Breast epithelium (tissue), 4 donors: Measurements from ENCODE around the gene BOLA1. TPM values are rescaled to one million over a fixed set of nuclear protein-coding genes. Genes with fewer than 3 reads are reported as not detected.

Experiments
- DNase-seq, 2 donors: peaks; one replicate each; pipeline ENCODE4 v3.0.0-alpha.2; 2019; ENCODE audit warnings: low spot score in 2 of 2
- H3K27ac ChIP-seq, 2 donors: fragments of 200-600 bp; sonication (generic) in 1 of 2; one replicate each; pipeline ENCODE4 v1.5.1; 2016 to 2019; ENCODE audit warnings: mild to moderate bottlenecking in 1 of 2
- H3K27me3 ChIP-seq, 2 donors: fragments of 200-600 bp; sonication (generic) in 1 of 2; one replicate each; pipeline versions ENCODE4 v1.5.1 to v1.6.0; 2017 to 2019; ENCODE audit warnings: control low read depth in 1 of 2, mild to moderate bottlenecking in 1 of 2
- H3K36me3 ChIP-seq: fragments of 200-600 bp; one replicate; pipeline ENCODE4 v1.5.1; 2019
- H3K4me1 ChIP-seq, 2 donors: fragments of 200-600 bp; sonication (generic); one replicate each; pipeline ENCODE4 v1.5.1; 2016 to 2019; ENCODE audit warnings: control low read depth in 1 of 2
- H3K4me3 ChIP-seq, 3 donors: fragments of 200-600 bp; sonication (generic); 1 replicate in 2 of 3; 2 replicates in 1 of 3; pipeline ENCODE4 v1.5.1; 2016 to 2019; ENCODE audit warnings: mild to moderate bottlenecking in 3 of 3, moderate library complexity in 2 of 3
- H3K9me3 ChIP-seq, 2 donors: fragments of 200-600 bp; sonication (generic) in 1 of 2; one replicate each; pipeline ENCODE4 v1.5.1; 2016 to 2019; ENCODE audit warnings: control low read depth in 1 of 2
- POLR2A ChIP-seq: fragments of 450-650 bp; IDR thresholded peaks from one replicate; pipeline ENCODE4 v1.6.1; 2016; ENCODE audit warnings: antibody characterized with exemption, mild to moderate bottlenecking, moderate library complexity
- POLR2AphosphoS5 ChIP-seq, 3 donors: sonication (generic); formaldehyde crosslinking; IDR thresholded peaks; one replicate each; pipeline ENCODE4 v1.6.1; 2017; ENCODE audit warnings: antibody characterized with exemption in 3 of 3
- intact Hi-C: fragments of 100-400 bp; cut with DNase I; formaldehyde crosslinking; loops from one replicate; pipeline ENCODE4 v1.15.1; 2023; ENCODE audit warnings: low total_unique reads
- total RNA-seq, 3 donors: library from RNA; depleted of rRNA; stranded (reverse); fragments of >200 nt; gene quantifications; one replicate each; pipeline ENCODE4 v1.1.0, GENCODE V29; 2016
- TF ChIP-seq, protein P1 (sequence below), 3 donors: fragments of 450-650 bp; IDR thresholded peaks; one replicate each; pipeline ENCODE4 v1.5.1; 2016 to 2017; ENCODE audit warnings: antibody characterized with exemption in 3 of 3, mild to moderate bottlenecking in 3 of 3, moderate library complexity in 3 of 3

BOLA1 gene
- total RNA-seq, 3 donors from 2014 or later: 29.5 to 34.0 (median 33.4) TPM

DNA sequence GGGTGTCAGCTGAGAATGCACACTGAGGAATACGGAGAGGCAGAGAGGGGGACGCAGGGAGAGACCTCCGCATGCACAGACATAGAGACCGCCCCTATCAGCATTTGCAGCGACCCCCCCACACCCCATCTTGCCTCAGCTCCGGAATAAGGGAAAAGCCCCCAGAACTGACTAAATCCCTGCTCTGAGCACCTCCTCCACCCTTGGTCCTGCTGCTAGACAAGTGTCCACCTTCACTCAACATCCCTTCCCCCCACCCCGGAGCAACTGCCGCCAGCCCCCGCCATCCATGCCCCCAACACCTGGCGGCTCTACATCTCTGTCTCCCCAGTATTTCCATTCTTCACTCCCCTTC, 17.5 kb downstream of the BOLA1 start:
- H3K27me3 ChIP-seq: no peaks in the 10 kb centered on the region
- no peaks in the 10 kb centered on the region for H3K9me3 ChIP-seq
- peak overlapping the region; percentile 44 to 75 (median 60) for H3K4me3 ChIP-seq
- intact Hi-C loops: no loop called here
- H3K36me3 ChIP-seq: no peaks in the 10 kb centered on the region
- no peaks in the 10 kb centered on the region for H3K4me1 ChIP-seq
- TF ChIP-seq, protein P1, sequence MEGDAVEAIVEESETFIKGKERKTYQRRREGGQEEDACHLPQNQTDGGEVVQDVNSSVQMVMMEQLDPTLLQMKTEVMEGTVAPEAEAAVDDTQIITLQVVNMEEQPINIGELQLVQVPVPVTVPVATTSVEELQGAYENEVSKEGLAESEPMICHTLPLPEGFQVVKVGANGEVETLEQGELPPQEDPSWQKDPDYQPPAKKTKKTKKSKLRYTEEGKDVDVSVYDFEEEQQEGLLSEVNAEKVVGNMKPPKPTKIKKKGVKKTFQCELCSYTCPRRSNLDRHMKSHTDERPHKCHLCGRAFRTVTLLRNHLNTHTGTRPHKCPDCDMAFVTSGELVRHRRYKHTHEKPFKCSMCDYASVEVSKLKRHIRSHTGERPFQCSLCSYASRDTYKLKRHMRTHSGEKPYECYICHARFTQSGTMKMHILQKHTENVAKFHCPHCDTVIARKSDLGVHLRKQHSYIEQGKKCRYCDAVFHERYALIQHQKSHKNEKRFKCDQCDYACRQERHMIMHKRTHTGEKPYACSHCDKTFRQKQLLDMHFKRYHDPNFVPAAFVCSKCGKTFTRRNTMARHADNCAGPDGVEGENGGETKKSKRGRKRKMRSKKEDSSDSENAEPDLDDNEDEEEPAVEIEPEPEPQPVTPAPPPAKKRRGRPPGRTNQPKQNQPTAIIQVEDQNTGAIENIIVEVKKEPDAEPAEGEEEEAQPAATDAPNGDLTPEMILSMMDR (IDR thresholded peaks at IDR 0.05): no peak
- TF ChIP-seq POLR2A: no peak
- TF ChIP-seq POLR2AphosphoS5 (IDR thresholded peaks at IDR 0.05): no peak
- DNase-seq: no peak
- H3K27ac ChIP-seq: peak overlapping the region in 1 of 2 donors; percentile 48

DNA sequence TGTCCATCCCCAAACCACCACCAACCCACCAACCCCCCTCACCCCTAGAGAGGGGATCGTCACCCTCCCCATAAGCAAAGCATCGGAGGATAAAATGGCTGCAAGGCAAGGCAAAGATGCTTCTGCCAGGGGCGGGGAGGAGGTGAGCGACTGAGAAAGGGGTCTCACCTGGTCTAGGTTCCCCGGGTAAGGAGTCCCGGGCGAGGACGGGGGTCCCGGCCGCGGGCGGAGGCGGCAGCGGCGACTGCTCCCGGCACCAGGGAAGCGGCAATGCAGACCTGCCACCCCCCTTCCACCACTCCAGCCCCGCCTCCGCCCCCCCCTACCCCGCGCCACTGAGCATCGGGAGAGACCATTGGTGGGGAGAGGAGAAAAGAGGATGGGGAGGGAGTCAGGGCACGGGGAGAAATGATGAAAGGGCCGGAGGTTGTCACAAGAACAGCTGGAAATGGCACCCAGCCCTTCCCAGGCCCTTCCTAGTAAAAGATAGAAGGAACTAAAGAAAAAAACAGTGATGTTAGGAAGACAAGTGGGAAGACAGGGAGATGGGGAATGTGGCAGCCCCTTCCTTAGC, 18.3 kb downstream of the BOLA1 start, which contains the start of gene SV2A:
SV2A (minus strand) TSS at position 274 of the 574 bp plus-strand sequence. CDS start 4,004 bp downstream, outside the sequence.
- Histone ChIP-seq H3K27me3 (no peaks in the 10 kb centered on the region), H3K27ac (peak within 1 kb of the TSS in 1 of 2 donors; percentile 48), H3K4me3 (peak within 1 kb of the TSS; percentile 44 to 75 (median 60)), H3K9me3 (no peaks in the 10 kb centered on the region), H3K36me3 (no peaks in the 10 kb centered on the region), H3K4me1 (no peaks in the 10 kb centered on the region)
- TF ChIP-seq, protein P1 (IDR thresholded peaks at IDR 0.05): no peak
- TF ChIP-seq POLR2AphosphoS5 (IDR thresholded peaks at IDR 0.05) (no peak), POLR2A (no peak)
- peak in 1 of 2 donors; percentile 38 for DNase-seq
- intact Hi-C loops: no loop called here

DNA sequence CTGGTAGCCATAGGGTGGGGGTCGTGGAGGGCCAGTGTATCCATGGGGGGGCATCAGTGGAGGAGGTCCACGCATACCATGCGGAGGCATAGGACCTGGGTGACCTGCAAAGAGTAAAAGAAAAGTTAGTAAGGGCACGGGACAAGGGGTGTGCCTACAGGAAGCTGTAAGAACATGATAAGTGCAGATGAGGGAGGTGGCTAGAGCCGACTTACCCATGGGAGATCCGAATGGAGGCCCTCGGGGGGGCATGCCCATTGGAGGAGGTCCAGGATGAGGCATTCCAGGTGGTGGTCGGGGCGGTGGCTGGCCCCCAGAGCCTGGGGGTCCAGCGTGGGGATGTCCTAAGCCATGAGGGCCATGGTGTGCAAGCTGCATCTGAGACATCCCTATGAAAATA, 24.3 kb downstream of the BOLA1 start:
- TF ChIP-seq POLR2A (no peak), POLR2AphosphoS5 (IDR thresholded peaks at IDR 0.05) (no peak)
- TF ChIP-seq, protein P1 (IDR thresholded peaks at IDR 0.05): no peak
- intact Hi-C loops: no loop called here
- H3K36me3 ChIP-seq: no peaks in the 10 kb centered on the region
- H3K9me3 ChIP-seq: no peaks in the 10 kb centered on the region
- H3K4me1 ChIP-seq: peaks cover 5 to 16% of the 10 kb centered on the region in 2 donors
- no peak for DNase-seq
- H3K27me3 ChIP-seq: no peaks in the 10 kb centered on the region
- no peak overlapping the region for H3K27ac ChIP-seq
- no peak overlapping the region for H3K4me3 ChIP-seq

DNA sequence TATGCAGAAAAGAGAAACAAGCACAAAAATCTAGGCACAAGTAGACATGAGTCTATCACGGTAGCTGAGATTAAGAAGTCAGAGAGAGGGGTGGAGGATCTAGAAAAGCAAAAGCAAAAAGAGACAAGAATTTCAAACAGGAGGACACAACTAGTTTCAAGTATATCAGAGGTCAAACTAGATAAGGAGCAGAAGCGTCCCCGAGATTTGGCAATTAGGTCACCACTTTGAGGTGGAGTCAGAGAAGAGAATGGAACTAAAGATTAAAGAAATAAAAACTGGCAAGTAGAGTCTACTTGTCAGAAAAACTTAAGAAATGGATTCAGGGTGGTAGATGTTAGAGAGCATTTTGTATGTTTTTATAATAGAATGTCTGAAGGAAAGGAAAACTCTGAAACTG, 26.0 kb downstream of the BOLA1 start:
- intact Hi-C loops: no loop called here
- no peak for DNase-seq
- Histone ChIP-seq H3K4me3 (no peak overlapping the region), H3K36me3 (no peaks in the 10 kb centered on the region), H3K9me3 (no peaks in the 10 kb centered on the region), H3K4me1 (peaks cover 5 to 16% of the 10 kb centered on the region in 2 donors), H3K27me3 (no peaks in the 10 kb centered on the region), H3K27ac (no peak overlapping the region)
- no peak for TF ChIP-seq POLR2AphosphoS5 (IDR thresholded peaks at IDR 0.05)

DNA sequence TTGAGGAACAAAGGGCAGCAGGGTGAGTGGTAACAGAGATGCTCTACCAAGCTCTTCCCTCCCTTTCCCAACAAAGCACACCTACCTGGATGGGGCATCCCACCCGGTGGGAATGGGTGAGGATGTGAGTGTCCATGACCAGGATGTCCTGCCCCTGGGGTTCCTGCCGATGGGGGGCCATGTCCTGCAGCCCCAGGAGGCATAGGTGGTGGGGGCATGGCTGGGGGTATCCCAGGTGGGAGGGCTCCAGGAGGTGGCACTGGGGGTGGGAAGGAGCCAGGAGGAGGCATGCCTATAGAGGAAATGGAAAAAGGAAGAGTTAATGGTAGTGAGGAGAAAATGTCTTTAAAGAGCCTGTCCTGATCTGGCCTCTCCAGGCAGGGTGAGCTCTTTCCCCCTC, 26.4 kb downstream of the BOLA1 start:
- intact Hi-C loops: no loop called here
- H3K36me3 ChIP-seq: no peaks in the 10 kb centered on the region

More for the DNA sequence above, 26.4 kb downstream of the BOLA1 start:
- TF ChIP-seq, protein P1 (IDR thresholded peaks at IDR 0.05): no peak
- TF ChIP-seq POLR2A: no peak
- TF ChIP-seq POLR2AphosphoS5 (IDR thresholded peaks at IDR 0.05): no peak
- no peak overlapping the region for H3K4me3 ChIP-seq
- peaks cover 5 to 16% of the 10 kb centered on the region in 2 donors for H3K4me1 ChIP-seq
- no peak for DNase-seq
- H3K9me3 ChIP-seq: no peaks in the 10 kb centered on the region
- no peaks in the 10 kb centered on the region for H3K27me3 ChIP-seq
- H3K27ac ChIP-seq: no peak overlapping the region
